Ascending aorta (tissue), 2 donors: ENCODE measurements around the gene AK4. TPM values are rescaled to one million over a fixed set of nuclear protein-coding genes. Genes with fewer than 3 reads are reported as not detected.
A peak's percentile ranks its signal among the peaks of the same experiment; 100 is the strongest.

Experiments
- DNase-seq, 2 donors: peaks; one replicate each; pipeline ENCODE4 v3.0.0-alpha.2; 2019; ENCODE audit warnings: low spot score in 2 of 2
- H3K27ac ChIP-seq, 2 donors: fragments of 200-600 bp; sonication (generic); one replicate each; pipeline ENCODE4 v1.5.1; 2016 to 2017; ENCODE audit warnings: mild to moderate bottlenecking in 1 of 2
- H3K27me3 ChIP-seq: fragments of 200-600 bp; sonication (generic); one replicate; pipeline ENCODE4 v1.5.1; 2017
- H3K36me3 ChIP-seq, 2 donors: fragments of 200-600 bp; sonication (generic); one replicate each; pipeline ENCODE4 v1.5.1; 2016
- H3K4me1 ChIP-seq, 2 donors: fragments of 200-600 bp; sonication (generic); one replicate each; pipeline ENCODE4 v1.5.1; 2016 to 2017; ENCODE audit warnings: mild to moderate bottlenecking in 1 of 2
- H3K4me3 ChIP-seq, 2 donors: fragments of 200-600 bp; sonication (generic); one replicate each; pipeline ENCODE4 v1.5.1; 2016 to 2017; ENCODE audit warnings: mild to moderate bottlenecking in 1 of 2
- H3K9me3 ChIP-seq, 2 donors: fragments of 200-600 bp; sonication (generic); one replicate each; pipeline ENCODE4 v1.5.1; 2016
- intact Hi-C: fragments of 100-400 bp; cut with DNase I; formaldehyde crosslinking; loops from one replicate; pipeline ENCODE4 v1.15.1; 2023
- total RNA-seq: library from RNA; depleted of rRNA; stranded (reverse); fragments of >200 nt; gene quantifications from one replicate; pipeline ENCODE4 v1.1.0, GENCODE V29; 2016
- TF ChIP-seq, protein P1 (sequence below), 3 experiments: fragments of 200-600 bp in 2 of 3; fragments of 450-650 bp in 1 of 3; sonication (generic) in 2 of 3; IDR thresholded peaks; one replicate each; pipeline ENCODE4 v1.5.1; 2016 to 2019; ENCODE audit warnings: antibody characterized with exemption in 3 of 3, mild to moderate bottlenecking in 1 of 3, moderate library complexity in 1 of 3

Gene AK4
- total RNA-seq, 1 donor from 2014 or later = 29.5 TPM

DNA sequence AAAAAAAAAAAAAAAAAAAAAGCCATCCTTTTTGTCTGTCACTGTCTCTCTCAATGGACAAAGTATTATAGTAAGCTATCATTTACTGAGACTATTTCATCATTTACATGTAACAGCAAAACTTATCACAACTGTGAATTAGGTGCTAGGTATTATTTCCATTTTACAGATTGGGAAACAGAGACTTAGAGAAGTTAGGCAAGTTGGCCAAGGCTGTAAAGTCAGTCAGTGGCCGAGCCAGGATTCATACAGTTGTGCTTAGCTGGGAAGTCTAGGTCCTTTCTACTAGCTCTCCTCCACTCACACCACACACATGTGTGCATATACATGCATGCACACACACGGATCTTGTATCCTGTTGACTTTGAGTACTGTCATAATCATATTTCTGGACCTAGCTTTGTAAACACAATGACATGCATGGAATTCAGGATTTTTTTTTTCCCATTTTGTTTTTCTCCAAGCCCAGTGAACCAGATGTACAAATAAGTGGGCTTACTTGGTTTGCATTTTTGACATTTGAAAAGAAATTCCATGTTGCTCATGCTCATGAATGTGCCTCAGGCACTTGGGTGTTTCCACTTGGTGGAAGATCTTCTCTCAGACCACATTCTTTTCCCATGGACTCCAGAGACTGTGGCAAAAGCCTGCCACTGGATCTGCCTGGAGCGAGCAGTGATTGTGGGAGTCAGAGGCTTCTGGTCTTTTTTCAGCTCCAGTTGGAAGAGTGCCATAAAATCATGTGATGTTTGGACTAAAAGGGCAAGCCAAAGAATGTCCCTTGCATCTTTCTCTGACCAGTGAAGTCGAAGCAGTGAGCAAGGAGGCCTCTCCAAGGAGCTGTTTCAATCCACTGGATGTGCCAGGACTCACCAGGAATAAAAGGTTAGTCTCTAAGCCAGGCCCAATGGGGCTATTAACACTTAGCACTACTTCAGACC lies 99.7 kb downstream of the AK4 start:
- peak overlapping the region; percentile 14 to 66 for H3K27ac ChIP-seq
- intact Hi-C loops = no loop called here
- H3K4me3 ChIP-seq = no peak overlapping the region
- no peaks in the 10 kb centered on the region for H3K27me3 ChIP-seq
- H3K36me3 ChIP-seq = no peaks in the 10 kb centered on the region
- DNase-seq = no peak
- TF ChIP-seq, protein P1, sequence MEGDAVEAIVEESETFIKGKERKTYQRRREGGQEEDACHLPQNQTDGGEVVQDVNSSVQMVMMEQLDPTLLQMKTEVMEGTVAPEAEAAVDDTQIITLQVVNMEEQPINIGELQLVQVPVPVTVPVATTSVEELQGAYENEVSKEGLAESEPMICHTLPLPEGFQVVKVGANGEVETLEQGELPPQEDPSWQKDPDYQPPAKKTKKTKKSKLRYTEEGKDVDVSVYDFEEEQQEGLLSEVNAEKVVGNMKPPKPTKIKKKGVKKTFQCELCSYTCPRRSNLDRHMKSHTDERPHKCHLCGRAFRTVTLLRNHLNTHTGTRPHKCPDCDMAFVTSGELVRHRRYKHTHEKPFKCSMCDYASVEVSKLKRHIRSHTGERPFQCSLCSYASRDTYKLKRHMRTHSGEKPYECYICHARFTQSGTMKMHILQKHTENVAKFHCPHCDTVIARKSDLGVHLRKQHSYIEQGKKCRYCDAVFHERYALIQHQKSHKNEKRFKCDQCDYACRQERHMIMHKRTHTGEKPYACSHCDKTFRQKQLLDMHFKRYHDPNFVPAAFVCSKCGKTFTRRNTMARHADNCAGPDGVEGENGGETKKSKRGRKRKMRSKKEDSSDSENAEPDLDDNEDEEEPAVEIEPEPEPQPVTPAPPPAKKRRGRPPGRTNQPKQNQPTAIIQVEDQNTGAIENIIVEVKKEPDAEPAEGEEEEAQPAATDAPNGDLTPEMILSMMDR (IDR thresholded peaks at IDR 0.05) = no peak
- no peaks in the 10 kb centered on the region for H3K9me3 ChIP-seq
- peaks cover 0 to 6% of the 10 kb centered on the region in 2 donors for H3K4me1 ChIP-seq

DNA sequence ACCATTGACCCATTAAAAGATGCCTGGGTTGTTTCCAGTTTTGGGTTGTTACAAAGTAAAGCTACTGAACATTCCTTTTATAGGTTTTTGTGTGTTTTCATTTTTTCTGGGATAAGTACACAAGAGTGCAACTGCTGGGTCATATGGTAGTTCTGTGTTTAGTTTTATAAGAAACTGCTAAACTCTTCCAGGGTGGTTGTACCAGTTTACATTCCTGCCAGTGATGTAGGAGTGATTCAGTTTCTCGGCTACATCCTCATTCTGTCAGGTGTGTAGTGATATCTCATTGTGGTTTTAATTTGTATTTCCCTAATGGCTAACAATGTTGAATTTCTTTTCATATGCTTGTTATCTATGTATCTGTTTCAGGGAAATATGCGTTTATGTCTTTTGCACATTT lies 102.8 kb downstream of the AK4 start:
- H3K4me3 ChIP-seq = no peak overlapping the region
- TF ChIP-seq, protein P1 (IDR thresholded peaks at IDR 0.05) = no peak
- no peaks in the 10 kb centered on the region for H3K27me3 ChIP-seq
- DNase-seq = no peak
- H3K36me3 ChIP-seq = no peaks in the 10 kb centered on the region
- intact Hi-C loops = no loop called here
- peaks cover 11% of the 10 kb centered on the region in 2 donors for H3K4me1 ChIP-seq
- no peaks in the 10 kb centered on the region for H3K9me3 ChIP-seq
- H3K27ac ChIP-seq = no peak overlapping the region

DNA sequence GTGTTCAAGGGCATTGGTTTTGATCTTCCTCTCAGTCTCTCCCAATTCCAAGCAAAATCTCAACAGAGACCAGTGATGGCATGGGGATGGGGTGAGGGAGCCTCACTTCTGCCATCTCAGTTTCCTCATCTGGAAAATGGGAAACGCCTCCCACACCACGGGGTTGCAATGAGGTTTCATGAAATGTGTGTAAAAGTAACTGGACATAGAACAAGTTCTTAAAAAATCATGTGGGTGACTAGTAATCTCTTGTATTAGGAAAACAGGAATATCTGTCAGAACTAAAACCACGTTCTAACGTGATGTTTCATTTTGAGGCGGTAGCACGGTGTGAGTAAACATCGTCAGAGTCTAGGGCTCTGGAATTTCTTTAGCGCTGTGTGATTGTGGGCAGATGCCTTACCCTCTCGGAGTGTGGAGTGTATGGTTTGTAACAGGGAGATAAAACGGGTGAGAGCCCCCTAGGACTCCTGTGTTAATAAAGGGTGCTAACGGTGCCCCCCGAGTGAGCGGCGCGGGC lies 105.9 kb downstream of the AK4 start:
- intact Hi-C loops = loop anchor here (2.0 kb wide), 1 partner anchor 167 kb away; the partner anchor contains the start of genes LEPR and LEPROT
- no peaks in the 10 kb centered on the region for H3K9me3 ChIP-seq
- peak overlapping the region; percentile 72 to 90 for H3K4me3 ChIP-seq
- peaks cover 5 to 11% of the 10 kb centered on the region in 2 donors for H3K4me1 ChIP-seq
- no peaks in the 10 kb centered on the region for H3K27me3 ChIP-seq
- DNase-seq = no peak
- TF ChIP-seq, protein P1 (IDR thresholded peaks at IDR 0.05) = no peak
- H3K36me3 ChIP-seq = no peaks in the 10 kb centered on the region
- H3K27ac ChIP-seq = peak overlapping the region in 1 of 2 donors; percentile 20

DNA sequence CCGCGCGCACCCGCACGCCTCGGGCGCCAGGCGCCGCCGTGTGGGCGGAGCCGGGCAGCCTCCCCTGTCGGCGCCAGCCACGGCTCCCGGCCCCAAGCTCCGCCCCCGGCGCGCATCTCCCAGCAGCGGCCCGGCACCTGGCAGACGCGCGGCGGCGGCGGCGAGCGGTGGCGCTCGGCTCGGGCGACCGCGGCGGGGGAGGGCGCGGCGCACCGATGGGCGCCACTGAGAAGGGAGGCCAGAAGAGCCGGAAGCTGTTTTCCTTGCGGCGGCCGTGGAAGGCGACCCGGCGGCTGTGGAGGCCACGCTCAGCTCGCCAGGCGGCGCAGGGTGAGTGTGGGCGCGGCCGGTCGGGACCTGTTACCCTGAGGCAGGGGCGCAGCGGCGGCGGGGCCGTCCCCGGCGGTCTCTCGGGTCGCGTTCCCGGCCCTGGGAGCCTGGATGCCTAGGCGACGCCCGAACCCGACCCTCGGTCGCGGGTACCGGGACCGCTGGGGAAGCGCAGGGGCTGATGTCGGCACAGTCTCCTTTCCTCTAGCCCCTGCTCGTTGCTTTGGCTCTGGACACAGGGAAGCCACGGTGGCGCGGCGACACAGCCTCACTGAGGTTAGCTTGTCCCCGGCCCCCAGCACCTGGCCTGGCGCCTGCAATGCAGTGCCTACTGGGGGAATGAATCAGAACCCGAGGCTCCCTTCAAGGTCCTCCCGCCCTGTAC lies 106.5 kb downstream of the AK4 start:
- TF ChIP-seq, protein P1 (IDR thresholded peaks at IDR 0.05) = peak; percentile 5 to 30 (median 17)
- no peaks in the 10 kb centered on the region for H3K36me3 ChIP-seq
- H3K9me3 ChIP-seq = no peaks in the 10 kb centered on the region
- H3K4me1 ChIP-seq = peaks cover 5 to 11% of the 10 kb centered on the region in 2 donors
- H3K27ac ChIP-seq = peak overlapping the region; percentile 45 to 72
- H3K4me3 ChIP-seq = peak overlapping the region; percentile 72 to 90
- H3K27me3 ChIP-seq = no peaks in the 10 kb centered on the region
- peak; percentile 25 to 86 for DNase-seq
- intact Hi-C loops = loop anchor here (2.0 to 5.0 kb wide), 2 partner anchors 166 to 187 kb away; partner anchors contain the start of genes LEPR and LEPROT

DNA sequence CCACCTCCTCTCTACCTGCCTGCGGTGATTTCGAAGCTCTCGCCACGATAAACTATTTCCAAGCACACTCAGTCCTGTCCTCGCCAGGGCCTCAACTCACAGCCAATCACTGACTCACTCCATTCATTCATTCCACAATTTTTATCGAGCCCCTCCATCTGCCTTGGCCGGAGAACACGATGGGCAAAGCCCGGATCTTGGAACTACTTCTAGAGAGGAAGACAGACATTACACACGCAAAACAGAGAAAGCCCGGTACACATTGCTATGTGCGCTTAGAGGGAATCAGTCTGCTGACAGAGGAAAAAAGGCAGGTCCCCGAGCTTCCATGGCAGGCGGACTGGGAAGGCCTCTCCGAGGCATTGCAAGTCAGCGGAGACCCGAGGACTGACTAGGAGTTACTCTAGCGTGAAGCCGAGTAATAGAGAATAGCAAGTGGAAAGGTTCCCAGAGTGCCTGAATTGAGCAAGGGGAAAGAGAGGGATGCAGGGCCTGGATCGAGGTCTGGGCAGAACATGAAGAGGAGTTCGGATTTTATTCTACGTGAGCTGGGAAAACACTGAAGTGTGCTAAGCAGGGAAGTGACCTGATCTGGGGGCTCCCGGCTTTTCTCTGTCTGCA lies 107.1 kb downstream of the AK4 start:
- intact Hi-C loops = loop anchor here (2.0 to 5.0 kb wide), 2 partner anchors 166 to 188 kb away; partner anchors contain the start of genes LEPR and LEPROT
- Histone ChIP-seq H3K9me3 (no peaks in the 10 kb centered on the region), H3K36me3 (no peaks in the 10 kb centered on the region), H3K4me3 (peak overlapping the region; percentile 72 to 90), H3K4me1 (peaks cover 5 to 11% of the 10 kb centered on the region in 2 donors), H3K27ac (peak overlapping the region in 1 of 2 donors; percentile 72), H3K27me3 (no peaks in the 10 kb centered on the region)
- TF ChIP-seq, protein P1 (IDR thresholded peaks at IDR 0.05) = no peak
- no peak for DNase-seq
